Stimulated activated CD4-positive, alpha-beta T cell treated with anti-CD3 and anti-CD28 coated beads, Interleukin-2, amount 100 ng/mL, for 4 hours (primary cell): ENCODE measurements around the gene TCF25.
"Not testable (repeated sequence)": the region's sequence is repeated elsewhere in the genome, so short reads cannot be mapped to it uniquely, and the experiment has no call there.

Source experiments
- DNase-seq: peaks from one replicate; pipeline ENCODE4 v3.0.0-alpha.2; 2020; ENCODE audit warnings: low read depth

The TCF25 gene

DNA sequence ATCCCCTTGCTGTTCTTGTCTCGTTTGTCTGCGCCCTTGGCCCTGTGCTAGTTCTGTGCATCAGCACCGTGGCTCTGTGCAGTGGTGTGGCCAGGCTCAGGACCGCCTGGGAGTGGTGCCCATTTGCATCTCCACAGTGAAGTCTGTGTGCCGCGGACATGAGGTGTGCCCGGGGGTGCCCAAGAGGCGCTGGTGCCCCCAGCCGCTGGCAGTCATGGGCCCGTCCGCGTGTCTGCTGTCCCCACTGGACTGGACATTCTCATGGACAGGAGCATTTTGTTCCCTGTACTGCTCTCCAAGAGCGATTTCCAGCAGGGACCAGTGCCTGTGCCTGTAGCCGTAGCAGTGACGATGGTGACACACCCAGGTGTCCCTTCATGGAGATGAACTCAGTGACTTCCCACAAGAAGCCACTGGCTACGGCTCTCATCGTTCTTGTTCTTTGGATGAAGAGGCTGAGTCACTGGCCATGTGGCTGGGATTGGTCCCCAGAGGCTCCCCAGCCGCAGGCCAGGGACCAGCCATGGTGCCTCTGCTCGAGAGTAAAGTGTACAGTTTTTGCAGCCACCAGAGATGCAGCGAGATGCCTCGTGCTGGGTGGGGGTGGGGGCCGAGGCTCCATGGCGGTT is 32.2 kb downstream of the TCF25 start:
- no peak for DNase-seq

DNA sequence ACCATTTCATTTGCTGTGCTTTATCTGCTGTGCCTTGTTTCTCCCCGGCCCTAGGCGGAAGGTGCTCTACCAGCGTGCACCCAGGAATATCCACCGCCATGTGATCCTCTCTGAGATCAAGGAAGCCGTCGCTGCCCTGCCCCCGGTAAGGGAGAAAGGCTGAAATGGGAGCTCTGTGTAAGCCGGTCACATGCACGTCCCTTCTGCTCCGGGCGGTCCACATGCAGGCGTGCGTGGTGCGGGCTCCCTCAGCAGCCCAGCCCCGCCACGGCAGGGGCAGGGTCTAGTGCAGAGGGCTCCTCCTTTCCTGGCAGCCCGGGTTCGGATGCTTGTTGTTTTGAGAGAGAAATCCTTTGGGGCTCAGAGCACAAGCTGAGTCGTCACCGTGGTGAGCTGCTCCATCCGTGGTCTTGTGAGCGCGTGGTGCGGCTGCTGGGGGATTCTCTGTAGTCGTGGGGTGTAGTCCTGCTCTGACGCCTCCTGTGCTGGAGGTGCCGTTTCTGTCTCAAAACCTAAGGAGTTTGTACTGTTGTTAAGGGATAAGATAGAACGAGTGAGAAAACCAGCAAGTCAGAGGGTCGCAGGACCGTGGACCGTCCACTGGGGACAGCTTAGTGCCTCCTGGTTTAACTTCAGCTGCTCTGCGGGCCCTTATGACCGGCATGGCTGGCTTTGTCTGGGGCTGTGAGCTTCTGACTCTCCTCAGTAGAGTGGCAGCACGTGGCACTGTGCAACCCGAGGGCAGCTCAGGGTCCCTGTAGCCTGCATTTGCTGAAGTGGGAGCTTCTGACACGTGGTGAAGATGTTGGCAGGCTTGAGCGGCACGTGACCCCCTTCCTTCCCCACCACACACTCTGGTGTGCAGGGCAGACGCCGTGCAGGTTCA is 33.0 kb downstream of the TCF25 start:
- DNase-seq, result no peak

DNA sequence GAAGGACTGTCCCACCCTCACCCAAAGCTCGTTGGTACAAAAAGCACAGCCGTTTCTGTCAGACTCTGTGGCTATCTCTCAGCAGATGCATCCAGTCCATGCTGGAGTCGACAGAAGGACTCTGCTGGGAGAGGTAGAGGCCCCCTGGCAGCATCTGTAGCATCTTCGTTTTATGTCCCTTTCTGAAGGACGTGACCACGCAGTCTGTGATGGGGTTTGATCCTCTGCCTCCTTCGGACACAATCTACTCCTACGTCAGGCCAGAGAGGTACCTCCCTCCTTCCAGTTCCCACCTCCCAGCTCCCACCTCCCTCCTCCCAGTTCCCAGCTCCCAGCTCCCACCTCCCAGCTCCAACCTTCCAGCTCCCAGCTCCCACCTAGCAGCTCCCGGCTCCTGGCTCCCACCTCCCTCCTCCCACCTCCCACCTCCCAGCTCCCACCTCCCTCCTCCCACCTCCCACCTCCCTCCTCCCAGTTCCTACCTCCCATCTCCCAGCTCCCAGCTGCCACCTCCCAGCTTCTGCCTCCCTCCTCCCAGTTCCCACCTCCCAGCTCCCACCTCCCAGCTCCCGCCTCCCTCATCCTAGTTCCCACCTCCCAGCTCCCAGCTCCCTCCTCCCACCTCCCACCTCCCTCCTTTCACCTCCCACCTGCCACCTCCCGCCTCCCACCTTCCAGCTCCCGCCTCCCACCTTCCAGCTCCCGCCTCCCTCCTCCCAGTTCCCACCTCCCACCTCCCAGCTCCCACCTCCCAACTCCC is 33.8 kb downstream of the TCF25 start:
- DNase-seq, result no peak

DNA sequence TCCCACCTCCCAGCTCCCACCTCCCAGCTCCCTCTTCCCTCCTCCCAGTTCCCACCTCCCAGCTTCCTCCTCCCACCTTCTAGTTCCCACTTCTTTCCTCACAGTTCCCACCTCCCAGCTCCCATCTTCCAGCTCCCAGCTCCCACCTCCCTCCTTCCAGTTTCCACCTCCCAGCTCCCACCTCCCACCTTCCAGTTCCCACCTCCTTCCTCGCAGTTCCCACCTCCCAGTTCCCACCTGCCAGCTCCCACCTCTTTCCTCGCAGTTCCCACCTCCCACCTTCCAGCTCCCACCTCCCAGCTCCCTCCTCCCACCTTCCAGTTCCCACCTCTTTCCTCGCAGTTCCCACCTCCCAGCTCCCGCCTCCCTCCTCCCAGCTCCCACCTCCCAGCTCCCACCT is 34.8 kb downstream of the TCF25 start:
- DNase-seq, result no peak

DNA sequence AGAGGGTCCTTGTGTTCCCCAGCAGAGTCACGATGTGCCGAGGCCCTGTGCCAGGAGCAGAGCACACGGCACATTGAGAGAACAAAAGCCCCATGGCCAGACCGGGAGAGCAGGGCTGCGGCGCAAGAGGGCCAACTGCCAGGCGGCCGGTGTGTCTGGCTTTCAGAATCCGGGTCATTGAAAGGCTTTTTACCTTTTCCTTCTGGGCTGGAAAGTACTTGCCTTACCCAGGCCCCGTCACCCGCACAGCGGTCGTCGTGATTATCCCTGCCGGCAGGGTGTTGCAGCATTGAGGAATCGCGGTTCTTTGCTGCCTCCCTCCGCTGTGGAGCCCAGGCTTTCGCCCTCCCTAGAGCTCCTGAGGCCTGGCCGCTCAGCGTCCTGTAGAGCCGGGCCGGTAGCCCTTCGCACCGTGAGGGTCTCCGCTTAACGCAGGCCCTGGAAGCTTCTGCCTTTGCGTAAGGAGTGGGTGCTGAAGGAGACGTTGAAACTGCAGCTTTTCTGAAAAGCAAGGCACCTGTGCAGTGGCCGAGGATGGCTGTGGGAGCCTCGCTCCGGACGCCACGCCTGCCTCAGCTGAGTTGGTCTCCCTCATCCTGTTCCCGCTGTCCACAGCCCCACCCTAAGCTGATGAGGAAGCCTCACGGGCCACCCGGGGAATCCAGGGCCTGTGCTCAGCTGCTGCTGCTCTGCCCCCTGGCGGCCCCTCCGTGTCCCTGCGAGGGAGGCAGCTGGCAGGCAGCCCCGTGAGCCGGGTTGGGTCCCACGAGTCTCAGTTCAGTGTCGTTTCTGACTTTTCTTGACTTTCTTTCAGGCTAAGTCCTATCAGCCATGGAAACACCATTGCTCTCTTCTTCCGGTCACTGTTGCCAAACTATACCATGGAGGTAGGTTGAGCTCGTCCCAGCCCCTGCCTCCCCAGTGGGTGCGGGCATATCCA is 36.7 kb downstream of the TCF25 start:
- DNase-seq, result peak; percentile 49

DNA sequence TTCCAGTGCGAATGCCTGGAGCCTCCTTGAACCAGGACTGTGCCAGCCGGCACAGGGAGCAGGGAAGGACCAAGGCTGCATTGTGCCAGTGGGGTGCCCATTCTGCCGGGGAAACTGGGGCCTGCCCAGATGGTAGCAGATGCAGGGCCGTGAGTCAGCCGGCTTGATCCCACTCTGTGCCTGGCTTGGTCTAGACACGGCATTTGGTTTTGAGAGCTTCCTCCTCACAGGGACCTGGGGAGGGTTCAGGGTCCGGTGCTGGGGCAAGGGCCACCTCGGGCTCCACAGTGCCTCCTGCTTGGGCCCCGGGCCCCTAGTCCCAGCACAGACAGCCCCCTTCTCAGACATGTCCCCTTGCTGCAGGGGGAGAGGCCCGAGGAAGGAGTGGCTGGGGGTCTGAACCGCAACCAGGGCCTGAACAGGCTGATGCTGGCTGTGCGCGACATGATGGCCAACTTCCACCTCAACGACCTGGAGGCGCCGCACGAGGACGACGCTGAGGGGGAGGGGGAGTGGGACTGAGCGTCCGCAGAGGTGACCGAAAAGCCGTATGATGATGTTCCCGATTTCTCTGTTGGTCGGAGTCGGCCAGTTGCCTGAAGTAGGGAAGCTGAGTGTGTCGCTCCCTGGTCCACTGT is 37.4 kb downstream of the TCF25 start:
- no peak for DNase-seq

DNA sequence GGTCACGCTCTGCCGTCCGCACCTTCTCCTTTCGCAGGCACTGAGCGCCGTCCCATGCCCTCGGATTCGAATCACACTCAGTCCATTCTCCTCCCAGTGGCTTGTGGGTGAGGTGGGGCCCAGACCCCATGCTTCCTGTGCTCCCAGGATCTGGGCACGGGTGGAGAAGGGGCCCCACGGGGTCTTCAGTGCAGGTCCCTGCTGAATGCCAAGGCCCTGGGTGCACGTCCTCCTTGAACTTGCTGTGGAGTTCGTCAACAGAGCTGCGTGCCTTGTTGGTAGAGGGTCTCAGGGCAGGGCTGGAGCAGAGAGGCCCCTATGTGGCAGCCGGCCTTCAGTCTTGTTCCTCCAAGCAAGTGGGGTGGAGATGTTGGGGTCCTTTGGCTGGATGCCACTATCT is 38.0 kb downstream of the TCF25 start:
- DNase-seq, result no peak

DNA sequence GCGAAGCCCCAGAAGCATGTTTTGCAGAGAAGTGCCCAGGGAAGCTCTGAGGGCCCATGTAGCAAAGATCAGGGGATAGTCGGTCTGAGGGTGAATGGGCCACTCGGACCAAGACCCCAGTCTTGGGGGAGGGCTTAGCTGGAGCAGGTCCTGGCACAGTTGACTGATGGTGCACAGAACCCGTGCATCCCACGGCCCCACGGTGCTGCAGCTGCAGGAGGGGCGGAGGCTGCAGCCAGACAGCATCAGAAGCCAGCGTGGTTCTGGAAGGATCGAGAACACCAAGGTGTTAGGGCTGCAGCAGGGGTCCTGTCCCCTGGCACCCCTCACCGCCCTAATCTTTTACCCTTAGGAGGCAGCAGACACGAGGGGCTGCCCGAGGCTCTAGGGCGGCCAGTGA is 38.8 kb downstream of the TCF25 start:
- no peak for DNase-seq

DNA sequence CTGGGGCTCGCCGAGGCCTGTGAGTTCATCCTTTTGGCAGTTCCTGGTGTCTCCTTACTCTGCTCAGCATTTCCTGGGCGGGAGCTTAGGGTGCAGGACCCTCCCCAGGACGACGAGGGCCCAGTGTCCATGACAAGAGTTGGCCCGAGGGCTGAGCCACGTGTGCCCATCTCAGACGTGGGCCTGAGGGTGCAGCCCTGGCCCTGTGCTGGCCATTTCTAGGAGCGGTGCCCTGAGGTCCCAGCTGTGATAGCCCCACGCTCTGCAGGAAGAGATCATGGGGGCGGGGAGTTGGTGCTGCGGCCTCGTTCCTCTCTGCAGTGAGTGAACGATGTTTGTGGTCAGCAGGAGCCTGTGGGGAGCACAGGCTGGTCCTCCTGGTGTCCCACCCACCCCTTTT is 39.2 kb downstream of the TCF25 start:
- DNase-seq, result no peak

DNA sequence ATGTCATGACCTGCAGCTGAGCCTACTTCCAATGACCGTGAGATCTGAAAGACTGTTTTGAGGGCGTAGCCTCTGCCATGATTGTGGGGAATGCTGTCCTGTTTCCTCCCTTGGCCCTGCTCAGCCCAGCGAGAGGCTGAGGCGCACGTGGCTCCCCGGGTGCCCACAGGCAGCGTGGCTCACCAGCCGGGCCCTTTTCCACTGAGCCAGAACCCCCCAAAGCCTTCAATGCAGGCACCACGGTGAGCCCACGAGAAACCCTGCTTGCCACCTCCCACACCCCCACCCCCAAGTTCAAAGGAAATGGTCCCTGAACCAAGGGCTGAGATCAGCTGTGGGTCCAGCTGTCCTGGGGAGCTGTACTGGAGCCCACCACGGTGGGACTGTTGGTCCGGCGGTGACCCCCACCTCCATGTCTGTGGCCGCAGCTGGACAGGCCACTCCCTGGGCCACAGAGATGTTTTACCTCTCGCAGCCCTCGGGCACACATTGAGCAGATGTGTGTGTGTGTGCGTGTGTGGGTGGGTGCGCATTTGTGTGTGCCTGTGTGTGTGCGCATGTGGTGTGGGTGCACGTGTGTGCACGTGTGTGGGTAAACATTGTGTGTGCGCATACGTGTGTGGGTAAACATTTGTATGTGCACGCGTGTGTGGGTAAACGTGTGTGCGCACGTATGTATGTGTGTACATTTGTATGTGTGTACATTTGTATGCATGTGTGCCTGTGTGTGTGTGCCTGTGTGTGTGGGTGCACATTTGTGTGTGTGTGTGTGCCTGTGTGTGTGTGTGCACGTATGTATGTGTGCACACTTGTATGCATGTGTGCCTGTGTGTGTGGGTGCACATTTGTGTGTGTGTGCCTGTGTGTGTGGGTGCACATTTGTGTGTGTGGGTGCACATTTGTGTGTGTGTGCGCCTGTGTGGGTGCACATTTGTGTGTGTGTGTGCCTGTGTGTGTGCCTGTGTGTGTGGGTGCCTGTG is 40.3 kb downstream of the TCF25 start:
- DNase-seq, result no peak

DNA sequence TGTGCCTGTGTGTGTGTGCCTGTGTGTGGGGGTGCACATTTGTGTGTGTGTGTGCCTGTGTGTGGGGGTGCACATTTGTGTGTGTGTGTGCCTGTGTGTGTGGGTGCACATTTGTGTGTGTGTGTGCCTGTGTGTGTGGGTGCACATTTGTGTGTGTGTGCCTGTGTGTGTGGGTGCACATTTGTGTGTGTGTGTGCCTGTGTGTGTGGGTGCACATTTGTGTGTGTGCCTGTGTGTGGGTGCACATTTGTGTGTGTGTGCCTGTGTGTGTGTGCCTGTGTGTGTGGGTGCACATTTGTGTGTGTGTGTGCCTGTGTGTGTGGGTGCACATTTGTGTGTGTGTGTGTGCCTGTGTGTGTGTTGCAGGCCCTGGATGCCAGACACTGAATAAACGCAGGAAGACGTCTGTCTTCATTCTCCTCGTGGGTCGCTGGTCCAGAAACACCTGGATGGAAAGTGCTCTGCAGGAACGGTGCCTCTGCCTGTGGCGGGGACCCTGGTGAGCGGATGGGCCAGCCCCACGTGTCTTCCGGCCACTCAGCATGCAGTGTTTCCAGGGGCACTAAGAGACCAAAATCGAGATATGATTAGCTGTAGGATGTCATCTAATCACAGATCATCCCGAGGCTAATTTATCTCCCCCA is 41.4 kb downstream of the TCF25 start:
- not testable (repeated sequence) for DNase-seq

DNA sequence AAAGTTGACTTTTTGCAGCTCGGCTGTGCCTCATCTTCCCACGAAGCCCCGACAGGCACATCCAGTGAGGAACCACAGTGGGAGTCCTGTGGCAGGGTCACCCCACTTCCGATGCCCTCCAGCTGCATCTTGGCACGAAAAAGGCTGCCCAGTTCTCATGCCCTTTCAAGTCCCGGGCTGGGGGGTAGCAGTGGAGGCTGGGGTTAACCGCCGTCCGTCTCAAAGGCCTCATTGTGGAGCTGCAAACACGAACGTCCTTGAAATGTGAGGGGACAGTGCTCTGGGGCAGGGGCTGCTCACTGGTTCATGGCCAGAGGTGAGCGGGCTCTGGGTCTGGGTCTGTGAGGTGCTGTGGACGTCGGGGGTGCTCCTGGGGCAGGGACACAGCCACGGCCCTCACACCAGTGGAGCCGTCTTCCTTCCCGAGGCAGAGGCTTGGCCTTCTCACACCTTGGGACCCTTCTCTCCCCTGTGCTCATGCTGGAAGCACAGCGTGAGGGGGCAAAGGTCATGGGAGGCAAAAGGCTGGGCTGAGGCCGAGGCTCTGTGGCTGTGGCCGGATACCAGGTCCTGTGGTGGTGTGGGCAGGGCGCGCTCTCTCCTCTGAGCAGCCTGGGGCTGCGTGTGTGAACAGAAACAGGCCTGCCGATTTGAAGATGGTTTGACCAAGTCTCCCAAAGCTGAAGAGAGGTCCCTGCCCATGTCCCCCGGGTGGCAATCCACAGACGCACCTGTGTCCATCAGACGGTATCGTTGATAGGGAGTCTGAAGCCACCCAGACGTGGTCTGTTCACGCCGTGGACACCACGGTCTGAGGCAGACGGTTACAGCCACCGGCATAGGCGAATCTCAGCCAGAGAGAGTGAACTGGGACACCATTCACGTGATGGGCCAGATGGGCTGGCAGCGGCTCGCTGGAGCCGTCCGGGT is 42.2 kb downstream of the TCF25 start:
- DNase-seq, result no peak

DNA sequence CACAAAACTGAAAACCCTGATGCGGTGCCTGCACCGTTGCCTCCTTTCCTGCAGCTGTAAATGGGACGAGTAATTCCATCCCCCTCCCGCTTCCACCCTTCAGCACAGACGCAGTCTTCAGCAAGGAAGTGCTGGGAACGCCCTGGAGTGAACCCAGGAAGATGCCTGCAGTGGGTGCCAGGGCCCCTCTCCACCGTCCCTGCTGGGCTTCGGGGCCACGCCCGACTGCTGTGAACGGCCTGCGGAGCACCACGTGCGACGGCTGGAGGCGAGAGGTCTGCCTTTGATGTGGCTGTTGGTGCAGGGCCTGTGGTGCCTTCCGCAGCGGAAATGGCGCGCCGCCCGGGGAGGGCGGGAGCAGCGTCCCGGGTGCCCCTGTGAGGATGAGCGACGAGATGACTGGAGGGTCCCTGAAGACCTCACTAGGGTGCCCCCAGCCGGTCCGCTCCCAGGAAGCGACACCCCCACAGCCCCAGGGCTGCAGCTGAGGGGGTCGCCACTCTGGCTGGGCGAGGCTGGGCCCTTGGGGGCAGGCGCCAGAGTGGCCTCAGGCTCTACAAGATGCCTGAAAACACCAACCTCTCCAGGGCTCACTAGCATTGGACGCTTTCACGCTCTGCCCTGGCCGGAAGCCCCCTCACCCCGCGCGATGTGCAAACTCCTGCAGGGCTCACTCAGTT is 44.5 kb downstream of the TCF25 start:
- DNase-seq, result peak; percentile 26

DNA sequence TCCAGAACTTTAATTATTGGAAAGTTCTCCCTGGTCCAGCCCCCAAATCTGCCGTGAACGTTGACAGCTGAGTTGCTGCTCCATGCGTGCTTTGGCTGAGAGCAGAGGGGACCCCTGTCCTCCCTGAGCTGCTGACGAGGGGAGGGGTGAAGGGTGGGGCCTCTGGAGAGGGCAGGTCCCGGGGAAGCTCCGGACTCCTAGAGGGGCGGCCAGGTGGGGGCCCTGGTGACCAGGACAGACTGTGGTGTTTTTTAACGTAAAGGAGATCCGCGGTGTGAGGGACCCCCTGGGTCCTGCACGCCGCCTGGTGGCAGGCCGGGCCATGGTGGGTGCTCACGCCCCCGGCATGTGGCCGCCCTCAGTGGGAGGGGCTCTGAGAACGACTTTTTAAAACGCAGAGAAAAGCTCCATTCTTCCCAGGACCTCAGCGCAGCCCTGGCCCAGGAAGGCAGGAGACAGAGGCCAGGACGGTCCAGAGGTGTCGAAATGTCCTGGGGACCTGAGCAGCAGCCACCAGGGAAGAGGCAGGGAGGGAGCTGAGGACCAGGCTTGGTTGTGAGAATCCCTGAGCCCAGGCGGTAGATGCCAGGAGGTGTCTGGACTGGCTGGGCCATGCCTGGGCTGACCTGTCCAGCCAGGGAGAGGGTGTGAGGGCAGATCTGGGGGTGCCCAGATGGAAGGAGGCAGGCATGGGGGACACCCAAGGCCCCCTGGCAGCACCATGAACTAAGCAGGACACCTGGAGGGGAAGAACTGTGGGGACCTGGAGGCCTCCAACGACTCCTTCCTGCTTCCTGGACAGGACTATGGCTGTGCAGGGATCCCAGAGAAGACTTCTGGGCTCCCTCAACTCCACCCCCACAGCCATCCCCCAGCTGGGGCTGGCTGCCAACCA is 45.3 kb downstream of the TCF25 start, which contains the start of gene MC1R:
Gene MC1R (plus strand): TSS at position 410 of the 895 bp plus-strand sequence. CDS start 397 bp downstream, at position 807.
- no peak for DNase-seq

DNA sequence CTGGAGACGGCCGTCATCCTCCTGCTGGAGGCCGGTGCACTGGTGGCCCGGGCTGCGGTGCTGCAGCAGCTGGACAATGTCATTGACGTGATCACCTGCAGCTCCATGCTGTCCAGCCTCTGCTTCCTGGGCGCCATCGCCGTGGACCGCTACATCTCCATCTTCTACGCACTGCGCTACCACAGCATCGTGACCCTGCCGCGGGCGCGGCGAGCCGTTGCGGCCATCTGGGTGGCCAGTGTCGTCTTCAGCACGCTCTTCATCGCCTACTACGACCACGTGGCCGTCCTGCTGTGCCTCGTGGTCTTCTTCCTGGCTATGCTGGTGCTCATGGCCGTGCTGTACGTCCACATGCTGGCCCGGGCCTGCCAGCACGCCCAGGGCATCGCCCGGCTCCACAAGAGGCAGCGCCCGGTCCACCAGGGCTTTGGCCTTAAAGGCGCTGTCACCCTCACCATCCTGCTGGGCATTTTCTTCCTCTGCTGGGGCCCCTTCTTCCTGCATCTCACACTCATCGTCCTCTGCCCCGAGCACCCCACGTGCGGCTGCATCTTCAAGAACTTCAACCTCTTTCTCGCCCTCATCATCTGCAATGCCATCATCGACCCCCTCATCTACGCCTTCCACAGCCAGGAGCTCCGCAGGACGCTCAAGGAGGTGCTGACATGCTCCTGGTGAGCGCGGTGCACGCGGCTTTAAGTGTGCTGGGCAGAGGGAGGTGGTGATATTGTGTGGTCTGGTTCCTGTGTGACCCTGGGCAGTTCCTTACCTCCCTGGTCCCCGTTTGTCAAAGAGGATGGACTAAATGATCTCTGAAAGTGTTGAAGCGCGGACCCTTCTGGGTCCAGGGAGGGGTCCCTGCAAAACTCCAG is 46.4 kb downstream of the TCF25 start:
- DNase-seq, result no peak

DNA sequence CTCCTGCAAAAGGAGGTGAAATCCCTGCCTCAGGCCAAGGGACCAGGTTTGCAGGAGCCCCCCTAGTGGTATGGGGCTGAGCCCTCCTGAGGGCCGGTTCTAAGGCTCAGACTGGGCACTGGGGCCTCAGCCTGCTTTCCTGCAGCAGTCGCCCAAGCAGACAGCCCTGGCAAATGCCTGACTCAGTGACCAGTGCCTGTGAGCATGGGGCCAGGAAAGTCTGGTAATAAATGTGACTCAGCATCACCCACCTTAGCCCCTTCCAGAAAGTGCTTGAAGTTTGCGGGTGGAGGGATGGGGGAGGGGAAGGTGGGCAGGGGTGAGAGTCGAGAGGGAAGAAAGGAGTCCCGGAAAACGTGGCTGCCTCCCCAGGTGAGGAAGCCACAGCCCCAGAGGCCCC is 47.3 kb downstream of the TCF25 start:
- no peak for DNase-seq
